Measurements from ENCODE around the gene FLOT2. TPM values are rescaled to one million over a fixed set of nuclear protein-coding genes. Genes with fewer than 3 reads are reported as not detected.
A peak's percentile ranks its signal among the peaks of the same experiment; 100 is the strongest.

The FLOT2 gene
- total and polyA plus RNA-seq, 5 donors from 2014 or later = 167 to 345 (median 299) TPM

GRCh38 chr17:28926786-28927185 is 29.3 kb upstream of the FLOT2 start:
- Mint-ChIP-seq H3K27ac (peak overlapping the region; percentile 98 to 99 (median 98)), H3K9me3 (peaks cover 0 to 3% (median 0%) of the 10 kb centered on the region in 7 donors), H3K36me3 (peaks cover 42% of the 10 kb centered on the region), H3K4me3 (peak overlapping the region in 3 of 4 donors; percentile 15 to 62 (median 19)), H3K4me1 (peaks cover 16 to 75% (median 55%) of the 10 kb centered on the region in 4 donors), H3K27me3 (no peaks in the 10 kb centered on the region)
- H3K4me1 ChIP-seq (ENCODE audit: control insufficient read depth, insufficient read depth, low read length, poor library complexity, severe bottlenecking) = peaks cover 49% of the 10 kb centered on the region
- DNase-seq (no peak), ATAC-seq (ENCODE audit: low read depth in 2 of 2) (no peak)
- peaks cover 35% of the 10 kb centered on the region for H3K36me3 ChIP-seq (ENCODE audit: control insufficient read depth, insufficient read depth, low read length)
- H3K27me3 ChIP-seq (ENCODE audit: control insufficient read depth, insufficient read depth, low read length) = no peaks in the 10 kb centered on the region
- no peaks in the 10 kb centered on the region for H3K9me3 ChIP-seq (ENCODE audit: control insufficient read depth in 2 of 2, low read length in 2 of 2)
- peak overlapping the region; percentile 65 for H3K4me3 ChIP-seq (ENCODE audit: low read depth, low read length)
- peak overlapping the region; percentile 96 for H3K27ac ChIP-seq (ENCODE audit: insufficient read depth, low read length, poor library complexity, severe bottlenecking)

DNA sequence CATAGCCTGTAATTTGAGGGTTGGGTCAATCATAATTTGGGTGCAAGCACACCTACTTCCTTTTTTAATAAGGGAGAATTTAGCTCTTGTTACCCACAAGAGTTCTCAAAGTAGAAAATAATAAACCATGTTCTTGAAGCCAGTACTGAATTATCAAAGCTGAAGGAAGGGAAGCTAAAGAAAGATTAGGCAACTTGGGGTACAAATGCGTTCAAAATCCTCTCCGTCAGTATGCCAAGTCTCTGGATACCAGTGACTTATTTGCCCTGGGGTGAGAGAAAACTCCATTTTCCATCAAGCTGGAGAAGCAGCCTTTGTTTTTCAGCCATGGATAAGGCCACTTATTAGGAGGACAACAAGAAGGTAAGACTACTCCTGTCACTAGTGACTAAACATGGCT is 28.8 kb upstream of the FLOT2 start:
- Mint-ChIP-seq H3K27ac (peak overlapping the region; percentile 98 to 99 (median 98)), H3K4me3 (peak overlapping the region; percentile 4 to 62 (median 58)), H3K36me3 (peaks cover 46% of the 10 kb centered on the region), H3K9me3 (peaks cover 0 to 3% (median 0%) of the 10 kb centered on the region in 7 donors), H3K4me1 (peaks cover 16 to 73% (median 54%) of the 10 kb centered on the region in 4 donors), H3K27me3 (no peaks in the 10 kb centered on the region)
- H3K4me1 ChIP-seq (ENCODE audit: control insufficient read depth, insufficient read depth, low read length, poor library complexity, severe bottlenecking) = peaks cover 49% of the 10 kb centered on the region
- no peaks in the 10 kb centered on the region for H3K27me3 ChIP-seq (ENCODE audit: control insufficient read depth, insufficient read depth, low read length)
- DNase-seq = no peak
- no peaks in the 10 kb centered on the region for H3K9me3 ChIP-seq (ENCODE audit: control insufficient read depth in 2 of 2, low read length in 2 of 2)
- peak overlapping the region; percentile 65 for H3K4me3 ChIP-seq (ENCODE audit: low read depth, low read length)
- peak overlapping the region; percentile 96 for H3K27ac ChIP-seq (ENCODE audit: insufficient read depth, low read length, poor library complexity, severe bottlenecking)
- peaks cover 40% of the 10 kb centered on the region for H3K36me3 ChIP-seq (ENCODE audit: control insufficient read depth, insufficient read depth, low read length)
- no peak for ATAC-seq (ENCODE audit: low read depth in 2 of 2)

DNA sequence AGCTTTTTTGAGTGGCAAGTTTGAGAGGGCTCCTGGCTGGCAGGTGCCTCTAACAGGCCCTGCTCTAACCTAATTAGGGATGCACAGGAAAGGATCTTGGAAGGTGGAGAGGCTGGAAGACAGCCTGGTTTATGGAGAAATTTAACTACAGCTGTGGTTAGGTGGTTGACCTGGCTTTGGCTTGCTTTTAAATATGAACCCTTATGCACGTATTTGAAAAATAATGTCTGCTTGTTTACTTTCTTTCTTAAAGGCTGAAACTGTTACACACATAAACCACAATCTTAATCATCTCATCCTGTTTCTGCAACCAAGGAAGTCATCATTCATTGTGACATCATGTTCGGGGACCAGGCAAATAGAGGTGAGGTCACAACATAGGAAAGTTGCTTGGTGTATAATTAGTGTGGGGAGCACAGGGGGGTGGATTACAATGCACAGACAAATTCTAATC is 28.4 kb upstream of the FLOT2 start:
- peak overlapping the region; percentile 98 to 99 (median 98) for H3K27ac Mint-ChIP-seq
- peaks cover 16 to 73% (median 54%) of the 10 kb centered on the region in 4 donors for H3K4me1 Mint-ChIP-seq
- Histone ChIP-seq H3K9me3 (ENCODE audit: control insufficient read depth in 2 of 2, low read length in 2 of 2) (no peaks in the 10 kb centered on the region), H3K4me1 (ENCODE audit: control insufficient read depth, insufficient read depth, low read length, poor library complexity, severe bottlenecking) (peaks cover 47% of the 10 kb centered on the region), H3K4me3 (ENCODE audit: low read depth, low read length) (peak overlapping the region; percentile 65), H3K27ac (ENCODE audit: insufficient read depth, low read length, poor library complexity, severe bottlenecking) (peak overlapping the region; percentile 96), H3K27me3 (ENCODE audit: control insufficient read depth, insufficient read depth, low read length) (no peaks in the 10 kb centered on the region), H3K36me3 (ENCODE audit: control insufficient read depth, insufficient read depth, low read length) (peaks cover 44% of the 10 kb centered on the region)
- peak overlapping the region; percentile 4 to 62 (median 58) for H3K4me3 Mint-ChIP-seq
- ATAC-seq (ENCODE audit: low read depth in 2 of 2) (peak; percentile 90 to 93), DNase-seq (peak; percentile 60 to 89 (median 89))
- H3K9me3 Mint-ChIP-seq = peaks cover 0 to 3% (median 0%) of the 10 kb centered on the region in 7 donors
- H3K27me3 Mint-ChIP-seq = no peaks in the 10 kb centered on the region
- H3K36me3 Mint-ChIP-seq = peaks cover 48% of the 10 kb centered on the region

DNA sequence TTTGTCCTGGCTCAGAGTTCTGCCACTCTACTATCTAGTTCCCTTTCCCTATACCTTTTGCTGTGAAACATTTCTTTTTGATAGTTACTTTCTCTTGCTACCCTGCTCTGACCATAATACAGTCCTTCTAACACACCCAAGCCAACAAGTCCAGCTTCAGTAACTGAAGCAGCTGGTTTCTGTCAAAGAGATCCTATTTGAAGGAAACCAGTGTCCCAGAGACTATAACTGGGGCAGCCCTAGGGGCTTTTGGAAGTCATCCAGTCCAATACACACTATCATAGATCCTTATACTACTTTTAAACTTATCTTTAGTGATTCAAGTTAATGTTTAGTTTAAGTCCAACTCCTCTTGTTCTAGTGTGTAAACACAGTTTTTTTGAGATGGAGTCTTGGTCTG is 22.7 kb upstream of the FLOT2 start:
- Mint-ChIP-seq H3K27ac (peak overlapping the region; percentile 23 to 92 (median 46)), H3K36me3 (peaks cover 64% of the 10 kb centered on the region), H3K4me3 (no peak overlapping the region), H3K9me3 (no peaks in the 10 kb centered on the region), H3K4me1 (peaks cover 9 to 35% (median 26%) of the 10 kb centered on the region in 4 donors), H3K27me3 (no peaks in the 10 kb centered on the region)
- ATAC-seq (ENCODE audit: low read depth in 2 of 2) = no peak
- Histone ChIP-seq H3K27ac (ENCODE audit: insufficient read depth, low read length, poor library complexity, severe bottlenecking) (no peak overlapping the region), H3K27me3 (ENCODE audit: control insufficient read depth, insufficient read depth, low read length) (no peaks in the 10 kb centered on the region), H3K36me3 (ENCODE audit: control insufficient read depth, insufficient read depth, low read length) (peaks cover 90% of the 10 kb centered on the region), H3K9me3 (ENCODE audit: control insufficient read depth in 2 of 2, low read length in 2 of 2) (no peaks in the 10 kb centered on the region), H3K4me3 (ENCODE audit: low read depth, low read length) (no peak overlapping the region), H3K4me1 (ENCODE audit: control insufficient read depth, insufficient read depth, low read length, poor library complexity, severe bottlenecking) (peaks cover 12% of the 10 kb centered on the region)
- DNase-seq = no peak

DNA sequence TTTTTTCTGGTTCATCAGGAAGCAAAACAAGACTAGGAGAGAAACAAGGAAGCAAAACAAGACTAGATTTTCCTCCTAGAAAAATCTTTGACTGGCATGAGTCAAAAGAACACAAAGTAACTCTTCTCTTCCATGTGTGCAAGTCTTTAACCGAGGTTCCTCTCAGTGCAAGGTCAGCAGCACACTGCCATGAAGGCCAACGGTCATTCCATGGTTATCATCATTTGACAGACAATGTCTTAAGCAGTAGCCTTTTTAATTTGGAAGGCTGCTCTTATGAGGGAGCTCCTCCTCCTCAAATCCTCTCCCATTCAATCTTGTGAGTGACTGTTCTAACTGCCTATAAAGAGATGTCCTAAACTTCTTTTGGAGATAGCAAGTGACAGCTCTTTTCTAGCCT is 20.8 kb upstream of the FLOT2 start:
- Histone ChIP-seq H3K27ac (ENCODE audit: insufficient read depth, low read length, poor library complexity, severe bottlenecking) (no peak overlapping the region), H3K36me3 (ENCODE audit: control insufficient read depth, insufficient read depth, low read length) (peaks cover 91% of the 10 kb centered on the region), H3K9me3 (ENCODE audit: control insufficient read depth in 2 of 2, low read length in 2 of 2) (no peaks in the 10 kb centered on the region), H3K27me3 (ENCODE audit: control insufficient read depth, insufficient read depth, low read length) (no peaks in the 10 kb centered on the region), H3K4me3 (ENCODE audit: low read depth, low read length) (no peak overlapping the region), H3K4me1 (ENCODE audit: control insufficient read depth, insufficient read depth, low read length, poor library complexity, severe bottlenecking) (no peaks in the 10 kb centered on the region)
- Mint-ChIP-seq H3K4me1 (peaks cover 11 to 20% (median 16%) of the 10 kb centered on the region in 4 donors), H3K4me3 (no peak overlapping the region), H3K36me3 (peaks cover 64% of the 10 kb centered on the region), H3K9me3 (no peaks in the 10 kb centered on the region), H3K27me3 (no peaks in the 10 kb centered on the region), H3K27ac (peak overlapping the region in 2 of 3 donors; percentile 53 to 55)
- ATAC-seq (ENCODE audit: low read depth in 2 of 2) = no peak
- no peak for DNase-seq

- Histone ChIP-seq H3K36me3 (ENCODE audit: control insufficient read depth, insufficient read depth, low read length) (peaks cover 92% of the 10 kb centered on the region), H3K9me3 (ENCODE audit: control insufficient read depth in 2 of 2, low read length in 2 of 2) (no peaks in the 10 kb centered on the region), H3K4me3 (ENCODE audit: low read depth, low read length) (no peak overlapping the region), H3K4me1 (ENCODE audit: control insufficient read depth, insufficient read depth, low read length, poor library complexity, severe bottlenecking) (no peaks in the 10 kb centered on the region), H3K27ac (ENCODE audit: insufficient read depth, low read length, poor library complexity, severe bottlenecking) (peak overlapping the region; percentile 41), H3K27me3 (ENCODE audit: control insufficient read depth, insufficient read depth, low read length) (no peaks in the 10 kb centered on the region)
- DNase-seq = no peak
- peaks cover 63% of the 10 kb centered on the region for H3K36me3 Mint-ChIP-seq
- peak overlapping the region in 2 of 3 donors; percentile 31 to 86 for H3K27ac Mint-ChIP-seq
- no peak overlapping the region for H3K4me3 Mint-ChIP-seq
- no peaks in the 10 kb centered on the region for H3K27me3 Mint-ChIP-seq
- peaks cover 11 to 14% (median 11%) of the 10 kb centered on the region in 4 donors for H3K4me1 Mint-ChIP-seq
- no peak for ATAC-seq (ENCODE audit: low read depth in 2 of 2)
- no peaks in the 10 kb centered on the region for H3K9me3 Mint-ChIP-seq
Observed at GRCh38 chr17:28917465-28917864, 19.9 kb upstream of the FLOT2 start.

DNA sequence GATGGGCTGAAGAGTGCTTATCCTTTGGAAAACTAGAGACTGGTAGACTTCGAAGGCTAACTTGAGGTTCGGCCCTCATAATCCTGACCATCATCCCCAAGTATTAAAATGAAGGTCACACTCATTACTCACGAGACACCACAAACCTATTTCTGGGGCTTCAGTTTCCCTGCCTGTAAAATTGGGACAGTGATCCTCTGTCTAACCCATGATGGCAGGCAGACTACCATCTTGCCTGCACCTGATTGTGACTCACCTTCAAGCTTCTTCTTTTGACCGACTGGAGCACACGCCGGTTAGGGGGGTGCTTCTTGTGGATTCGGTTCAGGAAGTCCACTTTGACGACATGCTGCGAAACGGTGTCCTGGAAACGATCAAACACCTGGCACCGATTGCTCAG is 19.5 kb upstream of the FLOT2 start:
- Histone ChIP-seq H3K4me3 (ENCODE audit: low read depth, low read length) (no peak overlapping the region), H3K36me3 (ENCODE audit: control insufficient read depth, insufficient read depth, low read length) (peaks cover 92% of the 10 kb centered on the region), H3K27ac (ENCODE audit: insufficient read depth, low read length, poor library complexity, severe bottlenecking) (no peak overlapping the region), H3K27me3 (ENCODE audit: control insufficient read depth, insufficient read depth, low read length) (no peaks in the 10 kb centered on the region), H3K4me1 (ENCODE audit: control insufficient read depth, insufficient read depth, low read length, poor library complexity, severe bottlenecking) (no peaks in the 10 kb centered on the region), H3K9me3 (ENCODE audit: control insufficient read depth in 2 of 2, low read length in 2 of 2) (no peaks in the 10 kb centered on the region)
- no peak for ATAC-seq (ENCODE audit: low read depth in 2 of 2)
- H3K4me3 Mint-ChIP-seq = no peak overlapping the region
- no peak for DNase-seq
- no peaks in the 10 kb centered on the region for H3K27me3 Mint-ChIP-seq
- H3K4me1 Mint-ChIP-seq = peaks cover 9 to 13% (median 10%) of the 10 kb centered on the region in 4 donors
- H3K9me3 Mint-ChIP-seq = no peaks in the 10 kb centered on the region
- H3K36me3 Mint-ChIP-seq = peaks cover 64% of the 10 kb centered on the region
- H3K27ac Mint-ChIP-seq = peak overlapping the region; percentile 48 to 89 (median 86)

Measured in CD4-positive, CD25-positive, alpha-beta regulatory T cell (primary cell).